HG03521 (cell line): ENCODE results near the gene ITM2C.
A peak's percentile ranks its signal among the peaks of the same experiment; 100 is the strongest.

Experiments
- ATAC-seq: cut with Tn5 transposase; IDR thresholded peaks from one replicate; pipeline ENCODE4 v1.9.1; 2021; ENCODE audit warnings: mild to moderate bottlenecking, moderate library complexity; ENCODE audit not compliant: unreplicated experiment

ITM2C gene

DNA sequence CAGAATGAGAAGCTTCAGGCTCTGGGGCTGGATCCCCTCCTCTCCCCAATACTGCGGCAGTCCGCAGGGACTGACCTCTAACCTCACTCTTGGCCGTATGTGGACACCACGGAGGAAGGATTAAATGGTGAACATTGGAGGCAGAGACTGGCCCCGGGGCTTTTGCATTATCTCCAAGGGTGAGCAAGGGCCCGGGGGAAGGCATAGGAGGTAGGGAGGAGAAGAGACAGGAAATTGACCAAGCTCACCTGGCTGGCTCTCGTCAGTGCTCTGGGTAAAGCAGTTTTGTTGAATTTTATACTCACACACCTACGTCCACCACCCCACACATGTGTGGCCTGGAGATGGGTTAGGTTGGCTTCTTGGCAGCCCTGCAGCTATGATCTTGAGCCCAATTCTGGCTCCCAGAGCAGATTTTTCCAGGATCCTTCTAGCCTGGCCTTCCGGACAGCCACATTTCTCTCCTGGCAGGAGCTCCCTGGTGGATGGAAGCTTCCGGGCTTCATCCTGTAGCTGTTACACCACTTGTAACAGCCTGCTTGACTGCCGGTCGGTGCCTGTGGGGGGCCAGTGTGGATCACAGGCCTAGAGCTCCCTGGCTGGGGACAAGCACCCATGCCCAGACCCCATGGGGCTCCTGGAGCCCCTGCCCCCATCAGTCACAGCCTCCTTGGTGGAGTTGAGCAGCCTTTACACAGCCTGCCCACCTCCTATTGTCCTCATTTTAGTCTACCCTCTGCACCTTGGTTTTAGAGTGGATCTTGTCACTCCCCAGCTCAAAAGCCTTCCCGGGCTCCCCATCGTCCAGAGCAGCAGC, 7.6 kb downstream of the ITM2C start:
- peak; percentile 4 for ATAC-seq

DNA sequence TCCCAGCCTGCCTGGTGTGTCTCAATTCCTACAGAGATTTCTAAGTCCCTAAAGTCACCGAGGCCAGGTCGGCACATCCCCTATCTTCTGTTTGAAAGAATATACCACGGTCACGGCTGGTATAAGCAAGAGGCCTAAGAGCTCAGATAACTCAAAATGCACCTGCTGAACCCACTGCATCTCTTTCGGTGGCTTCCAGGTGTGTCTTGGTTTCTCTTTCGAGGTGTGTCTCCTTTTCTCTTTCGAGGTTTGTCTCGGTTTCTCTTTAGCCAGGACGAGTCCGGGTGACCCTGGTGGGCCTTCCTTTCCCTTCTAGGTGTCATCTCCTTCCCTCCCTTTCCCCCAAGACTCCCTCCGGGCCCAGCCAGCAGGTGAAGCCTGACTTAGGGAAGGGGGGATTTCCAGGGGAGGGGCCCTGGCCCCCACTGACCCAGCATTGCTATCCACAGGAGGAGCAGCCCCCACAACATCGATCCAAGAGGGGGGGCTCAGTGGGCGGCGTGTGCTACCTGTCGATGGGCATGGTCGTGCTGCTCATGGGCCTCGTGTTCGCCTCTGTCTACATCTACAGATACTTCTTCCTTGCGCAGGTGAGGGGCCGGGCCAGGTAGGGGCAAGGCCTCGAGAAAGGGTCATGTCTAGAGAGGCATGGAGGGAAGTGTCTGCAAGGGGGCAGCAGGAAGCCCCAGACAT, 8.4 kb downstream of the ITM2C start:
- peak; percentile 53 for ATAC-seq

GRCh38 chr2:230873661-230874401, 9.1 kb downstream of the ITM2C start:
- ATAC-seq: peak; percentile 41

DNA sequence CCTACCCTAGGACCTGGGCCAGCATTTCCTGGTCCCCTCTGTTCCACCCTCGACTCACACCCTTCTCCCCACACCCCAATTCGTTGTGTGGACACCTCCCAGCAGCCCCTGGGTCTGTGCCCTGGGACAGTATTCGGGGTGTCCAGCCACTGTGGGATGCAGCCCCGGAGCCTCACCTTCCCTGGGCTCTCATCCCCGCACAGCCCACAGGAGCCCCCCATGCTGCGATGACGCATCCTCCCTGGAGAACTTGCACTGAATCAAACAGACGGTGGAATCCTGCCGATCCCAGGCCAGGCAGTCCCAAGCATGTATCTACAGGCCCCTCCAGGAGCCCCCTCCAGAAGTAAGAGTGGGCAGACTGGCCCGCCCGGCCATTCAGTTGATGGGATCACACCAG, 9.7 kb downstream of the ITM2C start:
- no peak for ATAC-seq

DNA sequence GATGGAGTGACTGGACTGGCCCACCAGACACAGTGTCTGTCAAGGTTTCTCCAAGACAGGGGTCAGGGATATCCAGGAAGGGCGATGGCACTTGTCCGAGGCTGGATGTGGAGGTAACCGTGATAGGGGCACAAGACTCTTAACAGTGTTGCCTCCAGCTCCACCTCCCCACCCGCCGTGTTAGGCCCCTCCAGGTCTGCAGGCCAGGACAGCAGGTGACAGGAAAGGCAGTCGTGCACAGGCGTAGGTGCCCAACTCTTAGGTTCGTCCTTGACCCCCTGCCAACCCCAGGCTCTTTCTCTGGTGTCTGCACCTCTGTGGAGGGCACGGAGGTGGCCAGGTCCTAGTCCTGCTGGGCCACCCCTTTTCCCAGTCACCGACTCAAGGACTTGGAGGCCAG, 10.1 kb downstream of the ITM2C start:
- no peak for ATAC-seq

GRCh38 chr2:230875347-230876315, 10.9 kb downstream of the ITM2C start:
- no peak for ATAC-seq

DNA sequence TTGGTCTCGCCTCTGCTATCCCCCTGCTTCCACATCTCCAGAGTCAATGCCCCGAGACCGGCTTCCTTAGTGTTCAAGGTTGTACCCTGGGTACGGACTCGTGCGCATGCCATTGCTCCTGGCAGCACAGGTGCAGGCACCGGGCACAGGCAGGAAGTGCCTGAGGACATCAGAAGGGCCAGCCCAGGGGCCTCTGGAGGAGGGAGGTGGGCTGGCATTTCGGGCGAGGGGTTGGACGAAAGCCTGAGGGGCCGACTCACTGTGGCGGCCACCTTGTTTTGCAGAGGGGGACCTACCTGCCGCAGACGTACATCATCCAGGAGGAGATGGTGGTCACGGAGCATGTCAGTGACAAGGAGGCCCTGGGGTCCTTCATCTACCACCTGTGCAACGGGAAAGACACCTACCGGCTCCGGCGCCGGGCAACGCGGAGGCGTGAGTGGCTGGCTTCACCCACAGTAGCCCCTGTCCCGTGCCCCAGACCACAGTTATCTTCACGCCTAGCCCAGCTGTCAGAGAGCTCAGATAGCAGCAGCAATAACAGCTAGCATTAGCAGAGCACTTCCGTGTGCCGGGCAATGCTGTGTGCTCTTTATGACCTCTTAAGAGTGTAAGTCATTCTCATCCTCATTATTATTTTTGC, 12.5 kb downstream of the ITM2C start:
- ATAC-seq: no peak

DNA sequence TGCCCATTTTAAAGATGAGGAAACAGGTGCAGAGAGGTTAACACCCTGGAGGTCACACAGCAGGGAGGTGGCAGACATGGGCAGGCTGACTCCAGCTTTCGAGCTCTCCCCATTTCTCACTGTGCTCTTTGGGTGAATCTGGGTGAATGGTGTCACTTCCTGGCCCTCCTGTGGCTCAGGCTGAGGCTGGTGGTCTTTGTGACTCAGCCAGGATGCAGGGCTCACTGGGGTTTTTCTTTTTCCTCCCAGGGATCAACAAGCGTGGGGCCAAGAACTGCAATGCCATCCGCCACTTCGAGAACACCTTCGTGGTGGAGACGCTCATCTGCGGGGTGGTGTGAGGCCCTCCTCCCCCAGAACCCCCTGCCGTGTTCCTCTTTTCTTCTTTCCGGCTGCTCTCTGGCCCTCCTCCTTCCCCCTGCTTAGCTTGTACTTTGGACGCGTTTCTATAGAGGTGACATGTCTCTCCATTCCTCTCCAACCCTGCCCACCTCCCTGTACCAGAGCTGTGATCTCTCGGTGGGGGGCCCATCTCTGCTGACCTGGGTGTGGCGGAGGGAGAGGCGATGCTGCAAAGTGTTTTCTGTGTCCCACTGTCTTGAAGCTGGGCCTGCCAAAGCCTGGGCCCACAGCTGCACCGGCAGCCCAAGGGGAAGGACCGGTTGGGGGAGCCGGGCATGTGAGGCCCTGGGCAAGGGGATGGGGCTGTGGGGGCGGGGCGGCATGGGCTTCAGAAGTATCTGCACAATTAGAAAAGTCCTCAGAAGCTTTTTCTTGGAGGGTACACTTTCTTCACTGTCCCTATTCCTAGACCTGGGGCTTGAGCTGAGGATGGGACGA, 13.2 kb downstream of the ITM2C start:
- ATAC-seq: no peak

- ATAC-seq: no peak
Observed at GRCh38 chr2:230878599-230879188, 14.0 kb downstream of the ITM2C start.

DNA sequence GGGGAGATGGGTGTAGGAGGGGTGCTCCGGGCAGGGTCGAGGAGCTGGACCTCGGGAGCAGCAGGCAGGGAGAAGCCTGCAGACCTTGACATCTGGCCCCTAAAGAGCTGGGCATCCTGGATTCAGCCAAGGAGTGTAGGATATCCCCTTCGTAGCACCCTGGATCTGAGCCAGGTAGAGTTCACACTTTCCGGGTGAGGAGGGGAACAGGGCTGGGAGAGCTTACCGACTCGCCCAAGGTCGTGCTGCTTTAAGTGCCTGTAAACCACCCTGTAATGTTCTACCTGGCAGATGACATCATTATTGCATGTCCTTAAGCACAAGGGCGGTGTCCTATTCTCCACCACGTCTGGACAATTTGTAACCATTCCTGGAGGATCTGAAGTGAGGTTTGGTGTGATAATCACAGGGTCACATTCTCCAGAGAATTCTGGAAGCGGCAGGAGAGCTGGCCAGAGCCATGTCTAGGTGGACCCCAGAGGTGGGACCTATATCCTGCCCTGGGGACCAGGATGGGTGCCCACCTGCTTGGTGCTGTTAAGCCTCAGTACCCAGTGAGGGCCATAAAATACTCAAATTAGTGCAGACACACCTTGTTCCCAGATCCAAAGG, 14.6 kb downstream of the ITM2C start:
- ATAC-seq: no peak

- no peak for ATAC-seq
Observed at GRCh38 chr2:230879891-230880290, 15.1 kb downstream of the ITM2C start.

GRCh38 chr2:230881840-230882239, 17.1 kb downstream of the ITM2C start:
- no peak for ATAC-seq

GRCh38 chr2:230885463-230886130, 20.9 kb downstream of the ITM2C start:
- ATAC-seq: no peak

DNA sequence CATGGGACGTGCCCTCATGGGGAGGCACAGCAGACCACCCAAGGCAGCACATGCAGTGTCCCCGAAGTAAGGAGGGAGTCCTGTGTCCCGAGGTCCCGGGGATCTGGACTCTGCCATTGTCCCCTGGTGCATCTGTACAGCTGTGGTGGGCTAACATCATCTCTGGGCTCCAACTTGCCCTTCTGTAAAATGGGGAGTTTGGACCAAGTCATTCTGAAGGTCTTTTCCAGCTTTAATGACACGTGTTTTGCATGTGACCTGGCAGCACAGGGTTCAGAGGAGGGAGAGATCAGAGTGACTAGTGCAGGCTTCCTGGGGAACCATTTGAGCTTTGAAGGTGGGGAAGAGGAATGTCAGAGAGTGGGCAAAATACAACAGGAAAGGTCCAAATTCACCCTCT, 21.5 kb downstream of the ITM2C start:
- no peak for ATAC-seq

GRCh38 chr2:230886671-230887071, 21.9 kb downstream of the ITM2C start:
- ATAC-seq: no peak

DNA sequence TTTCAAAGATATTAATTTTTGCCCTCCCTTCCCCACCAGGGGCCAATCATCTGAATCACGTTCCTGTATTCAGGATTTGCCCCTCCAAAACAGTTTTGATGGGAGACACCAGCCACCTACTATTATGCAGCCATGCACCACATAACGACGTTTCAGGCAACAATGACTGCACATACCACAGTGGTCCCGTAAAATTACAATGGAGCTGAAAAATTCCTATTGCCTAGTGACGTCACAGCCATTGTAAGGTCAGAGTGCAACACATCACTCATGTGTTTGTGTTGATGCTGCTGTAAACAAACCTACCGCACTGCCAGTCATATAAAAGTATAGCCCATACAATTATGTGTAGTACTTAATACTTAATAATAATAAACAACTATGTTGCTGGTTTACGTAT, 22.6 kb downstream of the ITM2C start:
- no peak for ATAC-seq

- ATAC-seq: no peak
Observed at GRCh38 chr2:230888824-230889400, 24.2 kb downstream of the ITM2C start.
